GM12878 (cell line): Measurements from ENCODE around the gene PTPRN2. TPM values are rescaled to one million over a fixed set of nuclear protein-coding genes. Genes with fewer than 3 reads are reported as not detected.

Source experiments
- ATAC-seq: fragments of 200-7000 bp; cut with Tn5 transposase; 3 replicates; pipeline ENCODE4 v1.9.1; 2020; ENCODE audit warnings: mild to moderate bottlenecking, moderate library complexity
- BruUV-seq: library from RNA; stranded (reverse); fragments of 400-500 nt; replicated peaks from 2 replicates; lab custom pipeline; 2021; lab: Mats Ljungman, UMichigan
- CTCF ChIA-PET: fragments of 300-600 bp; sonication (Branson Sonifier 250); formaldehyde crosslinking; extraction: SDS; loops from one replicate; lab custom pipeline; 2021; ENCODE audit warnings: inconsistent platforms; lab: Yijun Ruan, JAX
- POLR2A ChIA-PET: fragments of 350-600 bp; formaldehyde crosslinking; extraction: SDS; loops from one replicate; lab custom pipeline; 2021; ENCODE audit warnings: inconsistent platforms; lab: Charles Lee
- RAD21 ChIA-PET: fragments of 300-600 bp; sonication (Branson Sonifier 250); formaldehyde crosslinking; loops from one replicate; lab custom pipeline; 2023; ENCODE audit warnings: antibody characterized with exemption; ENCODE audit not compliant: unreplicated experiment; lab: Charles Lee
- SMC1A ChIA-PET: fragments of 300-600 bp; sonication (Branson Sonifier 250); formaldehyde crosslinking; loops from one replicate; lab custom pipeline; 2023; ENCODE audit not compliant: unreplicated experiment, uncharacterized antibody; lab: Charles Lee
- DNase-seq: peaks from one replicate; pipeline ENCODE4 v3.0.0-alpha.2; 2011; ENCODE audit warnings: low read depth, low spot score
- FAIRE-seq: peaks from 3 replicates; lab custom pipeline; 2011; peaks lifted over from hg19 to GRCh38; lab: Jason Lieb, UNC
- H2AFZ ChIP-seq: 2 replicates; pipeline ENCODE4 v1.6.0; 2011; ENCODE audit warnings: low read depth, low read length, control low read depth; ENCODE audit not compliant: control insufficient read depth
- H3K27ac ChIP-seq: 2 replicates; pipeline ENCODE4 v1.5.1; 2011; ENCODE audit warnings: control low read depth; ENCODE audit not compliant: control insufficient read depth, insufficient read depth
- H3K27me3 ChIP-seq, 2 experiments: replicated peaks in 1 of 2; 2 replicates each; pipeline versions ENCODE4 v1.6.0 to v1.6.1; 2011; ENCODE audit warnings: low read length in 1 of 2; ENCODE audit not compliant: control insufficient read depth in 2 of 2, insufficient read depth in 2 of 2
- H3K36me3 ChIP-seq, 2 experiments: 2 replicates each; pipeline ENCODE4 v1.5.1; 2011; ENCODE audit warnings: low read length in 1 of 2; ENCODE audit not compliant: control insufficient read depth in 2 of 2, insufficient read depth in 2 of 2
- H3K4me1 ChIP-seq: 2 replicates; pipeline ENCODE4 v1.6.1; 2011; ENCODE audit warnings: mild to moderate bottlenecking, low read length, moderate library complexity, mixed read lengths; ENCODE audit not compliant: control insufficient read depth, insufficient read depth
- H3K4me2 ChIP-seq: 2 replicates; pipeline ENCODE4 v1.6.0; 2011; ENCODE audit warnings: control low read depth; ENCODE audit not compliant: control insufficient read depth, insufficient read depth
- H3K4me3 ChIP-seq: fragments of 200-600 bp; sonication (generic); 2 replicates; pipeline ENCODE4 v1.5.1; 2016
- H3K79me2 ChIP-seq: 2 replicates; pipeline ENCODE4 v1.6.0; 2011; ENCODE audit warnings: low read length; ENCODE audit not compliant: control insufficient read depth, insufficient read depth
- H3K9ac ChIP-seq: 2 replicates; pipeline ENCODE4 v1.8.0; 2011; ENCODE audit warnings: low read length, control low read depth, mixed read lengths; ENCODE audit not compliant: control insufficient read depth, insufficient read depth
- H3K9me3 ChIP-seq: replicated peaks from 3 replicates; pipeline ENCODE4 v1.5.1; 2011; ENCODE audit warnings: mild to moderate bottlenecking, low read length; ENCODE audit not compliant: control insufficient read depth, insufficient read depth
- H4K20me1 ChIP-seq: 2 replicates; pipeline ENCODE4 v1.6.0; 2011; ENCODE audit not compliant: control insufficient read depth, insufficient read depth
- ATF7 ChIP-seq: fragments of 450-650 bp; IDR thresholded peaks from 2 replicates; pipeline ENCODE4 v1.6.1; 2016; ENCODE audit warnings: low read depth, mild to moderate bottlenecking
- BCL11A ChIP-seq: IDR thresholded peaks from 2 replicates; pipeline ENCODE4 v1.6.1; 2011; ENCODE audit warnings: low read depth, low read length
- FOXM1 ChIP-seq: IDR thresholded peaks from 2 replicates; pipeline ENCODE4 v1.6.1; 2012; ENCODE audit warnings: low read depth, mild to moderate bottlenecking, inconsistent platforms, low read length, moderate library complexity
- GATAD2B ChIP-seq: fragments of 450-650 bp; conservative IDR thresholded peaks from 2 replicates; pipeline ENCODE4 v1.6.1; 2017; ENCODE audit warnings: low read depth, mild to moderate bottlenecking, moderate library complexity
- HCFC1 ChIP-seq: fragments of 150-350 bp; IDR thresholded peaks from 2 replicates; pipeline ENCODE4 v1.6.1; 2014; ENCODE audit warnings: low read length
- HDAC6 ChIP-seq: fragments of 200-600 bp; sonication (generic); IDR thresholded peaks from one replicate; pipeline ENCODE4 v1.8.0; 2017; ENCODE audit warnings: antibody characterized with exemption; ENCODE audit not compliant: unreplicated experiment
- POLR2A ChIP-seq: IDR thresholded peaks from 2 replicates; pipeline ENCODE4 v1.6.1; 2011; ENCODE audit warnings: low read depth, mild to moderate bottlenecking, low read length
- POU2F2 ChIP-seq: IDR thresholded peaks from 3 replicates; pipeline ENCODE4 v1.6.1; 2011; ENCODE audit warnings: low read depth, mild to moderate bottlenecking, low read length, borderline replicate concordance
- SIX5 ChIP-seq: IDR thresholded peaks from 2 replicates; pipeline ENCODE4 v1.6.1; 2011; ENCODE audit warnings: mild to moderate bottlenecking, low read depth, low read length, moderate library complexity; ENCODE audit not compliant: severe bottlenecking
- SP1 ChIP-seq: IDR thresholded peaks from one replicate; pipeline ENCODE4 v1.6.1; 2011; ENCODE audit warnings: low read depth, low read length
- TCF12 ChIP-seq: IDR thresholded peaks from 2 replicates; pipeline ENCODE4 v1.6.1; 2011; ENCODE audit warnings: low read depth, mild to moderate bottlenecking, low read length
- ZSCAN29 ChIP-seq: fragments of 450-650 bp; IDR thresholded peaks from 2 replicates; pipeline ENCODE4 v1.6.1; 2017; ENCODE audit warnings: mild to moderate bottlenecking, moderate library complexity
- WGBS: methylation state at CpG from one replicate; pipeline ENCODE4 v1.1.6; 2016; ENCODE audit warnings: low lambda C conversion rate; ENCODE audit not compliant: insufficient replicate concordance, insufficient coverage; ENCODE audit errors: missing lambda C conversion rate; 5-methylcytosine and 5-hydroxymethylcytosine counted together
- in situ Hi-C: fragments of 300-500 bp; cut with MboI; formaldehyde crosslinking; loops from 9 replicates; pipeline ENCODE4 v1.14.3; 2018; ENCODE audit warnings: mixed read lengths
- intact Hi-C: fragments of 100-400 bp; cut with micrococcal nuclease; formaldehyde crosslinking; loops from one replicate; pipeline ENCODE4 v1.14.2; 2022; ENCODE audit not compliant: unreplicated experiment
- polyA plus RNA-seq, 11 experiments: library from polyadenylated mRNA; depleted of rRNA in 4 of 11; unstranded in 6 of 11; stranded (reverse) in 5 of 11; fragments of >200 nt; fragmentation: Nextera tagmentation in 4 of 11; fragmentation: Illumina TruSeq in 1 of 11; extraction: Ambion mirVana in 4 of 11; extraction: Trizol in 1 of 11; gene quantifications; 1 replicate in 1 of 11; 2 replicates in 10 of 11; pipeline versions ENCODE4 v1.2.1 to v1.2.3, GENCODE V29; 2011 to 2016; ENCODE audit warnings: inconsistent platforms in 2 of 11, missing spikeins in 2 of 11, low read depth in 1 of 11
- total RNA-seq, 4 experiments: library from RNA; depleted of rRNA in 3 of 4; stranded (reverse); fragments of >200 nt in 3 of 4; fragmentation: Illumina TruSeq in 1 of 4; extraction: Trizol in 1 of 4; gene quantifications; 2 replicates each; pipeline versions ENCODE4 v1.2.1 to v1.2.3, GENCODE V29; 2013 to 2021
- TF ChIP-seq, protein P1 (sequence below): fragments of 450-650 bp; IDR thresholded peaks from 2 replicates; pipeline ENCODE4 v1.6.1; 2016; ENCODE audit warnings: mild to moderate bottlenecking
- TF ChIP-seq, protein P2 (sequence below): fragments of 450-650 bp; IDR thresholded peaks from 2 replicates; pipeline ENCODE4 v1.6.1; 2016; ENCODE audit warnings: mild to moderate bottlenecking

The PTPRN2 gene
- total and polyA plus RNA-seq, 10 of the 15 experiments (the other 5 are each of a cell fraction or from before 2014, with no cell fraction given): 5.4 TPM; not detected in 9

DNA sequence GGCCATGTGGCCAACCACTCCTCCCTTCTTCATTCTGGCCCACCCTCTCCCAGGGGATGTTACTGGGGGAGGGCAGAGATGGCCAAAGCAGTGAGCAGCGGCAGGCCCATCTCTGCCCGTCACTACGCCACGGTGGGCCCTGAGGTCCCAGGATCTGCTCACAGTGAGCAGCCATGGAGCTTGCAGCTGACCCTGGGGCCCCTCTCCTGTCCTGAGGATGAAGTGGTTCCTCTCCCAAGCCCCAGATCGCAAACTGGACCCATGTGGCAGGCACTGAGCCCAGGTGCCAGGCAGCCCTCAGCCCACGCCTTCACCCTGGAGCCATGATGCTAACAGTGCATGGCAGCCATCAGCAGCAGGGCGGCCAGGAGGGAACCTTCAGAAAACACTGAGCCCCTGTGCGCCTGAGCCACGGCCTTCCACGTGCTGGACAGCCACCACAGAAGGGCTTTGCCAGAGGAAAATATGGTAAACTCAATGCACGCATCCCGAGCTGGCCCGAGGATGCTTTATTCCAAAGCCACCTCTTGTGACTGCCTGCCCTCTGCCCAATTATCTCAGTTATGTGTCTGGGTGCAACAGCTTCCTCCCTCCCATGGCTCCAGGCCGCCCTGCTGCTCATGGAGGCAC, 485.7 kb downstream of the PTPRN2 start:
- no peaks in the 10 kb centered on the region; the same call in 2 of the 3 replicates for H3K9me3 ChIP-seq
- no peaks in the 10 kb centered on the region for H3K27me3 ChIP-seq
- no peaks in the 10 kb centered on the region for H3K79me2 ChIP-seq
- H3K36me3 ChIP-seq: no peaks in the 10 kb centered on the region
- DNase-seq: no peak
- H2AFZ ChIP-seq: no peak overlapping the region
- in situ Hi-C loops: no loop called here
- no peak for FAIRE-seq
- H3K27ac ChIP-seq: no peak overlapping the region
- no peak overlapping the region for H3K9ac ChIP-seq
- no TSS peak for BruUV-seq
- ChIA-PET CTCF (no interaction called here), SMC1A (no interaction called here)
- TF ChIP-seq HDAC6 (no peak), POLR2A (no peak), BCL11A (no peak), ATF7 (no peak), FOXM1 (no peak), SIX5 (no peak), SP1 (no peak), ZSCAN29 (no peak), TCF12 (no peak), HCFC1 (no peak), POU2F2 (no peak), GATAD2B (no peak)
- TF ChIP-seq, protein P1, sequence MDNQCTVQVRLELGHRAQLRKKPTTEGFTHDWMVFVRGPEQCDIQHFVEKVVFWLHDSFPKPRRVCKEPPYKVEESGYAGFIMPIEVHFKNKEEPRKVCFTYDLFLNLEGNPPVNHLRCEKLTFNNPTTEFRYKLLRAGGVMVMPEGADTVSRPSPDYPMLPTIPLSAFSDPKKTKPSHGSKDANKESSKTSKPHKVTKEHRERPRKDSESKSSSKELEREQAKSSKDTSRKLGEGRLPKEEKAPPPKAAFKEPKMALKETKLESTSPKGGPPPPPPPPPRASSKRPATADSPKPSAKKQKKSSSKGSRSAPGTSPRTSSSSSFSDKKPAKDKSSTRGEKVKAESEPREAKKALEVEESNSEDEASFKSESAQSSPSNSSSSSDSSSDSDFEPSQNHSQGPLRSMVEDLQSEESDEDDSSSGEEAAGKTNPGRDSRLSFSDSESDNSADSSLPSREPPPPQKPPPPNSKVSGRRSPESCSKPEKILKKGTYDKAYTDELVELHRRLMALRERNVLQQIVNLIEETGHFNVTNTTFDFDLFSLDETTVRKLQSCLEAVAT: no peak
- TF ChIP-seq, protein P2, sequence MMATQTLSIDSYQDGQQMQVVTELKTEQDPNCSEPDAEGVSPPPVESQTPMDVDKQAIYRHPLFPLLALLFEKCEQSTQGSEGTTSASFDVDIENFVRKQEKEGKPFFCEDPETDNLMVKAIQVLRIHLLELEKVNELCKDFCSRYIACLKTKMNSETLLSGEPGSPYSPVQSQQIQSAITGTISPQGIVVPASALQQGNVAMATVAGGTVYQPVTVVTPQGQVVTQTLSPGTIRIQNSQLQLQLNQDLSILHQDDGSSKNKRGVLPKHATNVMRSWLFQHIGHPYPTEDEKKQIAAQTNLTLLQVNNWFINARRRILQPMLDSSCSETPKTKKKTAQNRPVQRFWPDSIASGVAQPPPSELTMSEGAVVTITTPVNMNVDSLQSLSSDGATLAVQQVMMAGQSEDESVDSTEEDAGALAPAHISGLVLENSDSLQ: no peak
- TF ChIP-seq, all 136 proteins: peak for 0
- intact Hi-C loops: no loop called here
- Histone ChIP-seq H3K4me2 (no peak overlapping the region), H4K20me1 (no peaks in the 10 kb centered on the region), H3K4me1 (no peaks in the 10 kb centered on the region), H3K4me3 (no peak overlapping the region)
- 37% methylated on average over 14 of the region's 14 CpGs for WGBS
- ChIA-PET RAD21 (no interaction called here), POLR2A (no interaction called here)
- no peak for ATAC-seq
